ENCODE measurements around the gene STMN1. TPM values are rescaled to one million over a fixed set of nuclear protein-coding genes. Genes with fewer than 3 reads are reported as not detected.
A peak's percentile ranks its signal among the peaks of the same experiment; 100 is the strongest.

The STMN1 gene
- total RNA-seq, 1 experiment from 2014 or later: 418 TPM

DNA sequence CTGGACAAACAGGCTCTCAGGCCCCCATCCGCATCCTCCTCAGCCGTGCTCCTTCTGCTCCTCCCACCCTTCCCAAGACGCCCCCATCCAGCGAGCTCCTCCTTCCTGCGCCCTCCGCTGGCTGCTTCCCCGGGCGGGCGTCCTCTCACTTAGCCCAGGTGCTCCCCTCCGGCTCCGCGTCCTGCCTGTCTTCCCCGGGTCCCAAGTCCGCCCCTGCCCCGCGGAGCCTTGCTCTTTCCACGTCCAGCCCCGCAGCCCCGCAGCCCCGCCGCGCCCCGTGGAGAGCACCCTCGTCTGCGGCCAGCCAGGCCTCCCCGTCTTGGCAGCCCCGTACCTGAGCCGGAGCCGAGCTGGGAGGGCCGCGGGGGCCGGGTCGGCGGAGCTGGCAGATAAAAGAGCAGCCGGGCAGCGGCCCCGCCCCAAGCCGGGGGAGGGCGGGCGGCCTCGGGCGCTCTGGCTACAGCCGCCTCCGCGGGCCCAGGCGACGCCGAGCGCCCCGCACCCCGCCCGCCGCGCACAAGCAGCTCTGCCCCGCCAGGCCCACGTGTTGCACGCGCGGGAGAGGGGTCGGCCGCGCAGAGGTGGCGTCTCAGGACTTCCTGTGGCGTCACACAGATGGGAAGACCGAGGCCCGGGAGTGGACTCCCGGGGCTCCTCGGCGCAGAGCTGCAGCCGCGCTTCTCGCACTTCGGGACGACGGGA is 30.9 kb downstream of the STMN1 start, which contains the start of gene PAQR7 (continued):
- TF ChIP-seq ELF4 (CRISPR knock-in tag; IDR thresholded peaks at IDR 0.05; ENCODE audit: low read depth) (peak; percentile 83; the same call in 1 of the 2 replicates), ZNF317 (CRISPR knock-in tag; IDR thresholded peaks at IDR 0.05; ENCODE audit: borderline replicate concordance, low read depth) (no peak), CREB1 (CRISPR knock-in tag; IDR thresholded peaks at IDR 0.05) (no peak; the same call in 1 of the 2 replicates), MYBL2 (CRISPR knock-in tag; IDR thresholded peaks at IDR 0.05) (no peak; the same call in 1 of the 2 replicates), NFE2L1 (CRISPR knock-in tag; IDR thresholded peaks at IDR 0.05) (no peak), SP1 (CRISPR knock-in tag; conservative IDR thresholded peaks at IDR 0.05) (peak; percentile 76), ESRRA (CRISPR knock-in tag; IDR thresholded peaks at IDR 0.05; ENCODE audit: borderline replicate concordance) (peak; percentile 51; the same call in 1 of the 2 replicates), GRHL2 (CRISPR knock-in tag; IDR thresholded peaks at IDR 0.05; ENCODE audit: insufficient replicate concordance, severe bottlenecking) (no peak), NR2C2 (CRISPR knock-in tag; IDR thresholded peaks at IDR 0.05) (no peak), GTF2I (CRISPR knock-in tag; conservative IDR thresholded peaks at IDR 0.05) (no peak), OVOL2 (CRISPR knock-in tag; IDR thresholded peaks at IDR 0.05; ENCODE audit: borderline replicate concordance) (no peak), TP53 (CRISPR knock-in tag; IDR thresholded peaks at IDR 0.05) (peak; percentile 51; the same call in 1 of the 2 replicates), PRRX2 (CRISPR knock-in tag; IDR thresholded peaks at IDR 0.05) (no peak), SOX15 (CRISPR knock-in tag; IDR thresholded peaks at IDR 0.05) (no peak)
- TF ChIP-seq, protein P1, sequence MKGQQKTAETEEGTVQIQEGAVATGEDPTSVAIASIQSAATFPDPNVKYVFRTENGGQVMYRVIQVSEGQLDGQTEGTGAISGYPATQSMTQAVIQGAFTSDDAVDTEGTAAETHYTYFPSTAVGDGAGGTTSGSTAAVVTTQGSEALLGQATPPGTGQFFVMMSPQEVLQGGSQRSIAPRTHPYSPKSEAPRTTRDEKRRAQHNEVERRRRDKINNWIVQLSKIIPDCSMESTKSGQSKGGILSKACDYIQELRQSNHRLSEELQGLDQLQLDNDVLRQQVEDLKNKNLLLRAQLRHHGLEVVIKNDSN (CRISPR knock-in tag; IDR thresholded peaks at IDR 0.05): peak; percentile 43; the same call in 1 of the 2 replicates
- TF ChIP-seq, protein P2, sequence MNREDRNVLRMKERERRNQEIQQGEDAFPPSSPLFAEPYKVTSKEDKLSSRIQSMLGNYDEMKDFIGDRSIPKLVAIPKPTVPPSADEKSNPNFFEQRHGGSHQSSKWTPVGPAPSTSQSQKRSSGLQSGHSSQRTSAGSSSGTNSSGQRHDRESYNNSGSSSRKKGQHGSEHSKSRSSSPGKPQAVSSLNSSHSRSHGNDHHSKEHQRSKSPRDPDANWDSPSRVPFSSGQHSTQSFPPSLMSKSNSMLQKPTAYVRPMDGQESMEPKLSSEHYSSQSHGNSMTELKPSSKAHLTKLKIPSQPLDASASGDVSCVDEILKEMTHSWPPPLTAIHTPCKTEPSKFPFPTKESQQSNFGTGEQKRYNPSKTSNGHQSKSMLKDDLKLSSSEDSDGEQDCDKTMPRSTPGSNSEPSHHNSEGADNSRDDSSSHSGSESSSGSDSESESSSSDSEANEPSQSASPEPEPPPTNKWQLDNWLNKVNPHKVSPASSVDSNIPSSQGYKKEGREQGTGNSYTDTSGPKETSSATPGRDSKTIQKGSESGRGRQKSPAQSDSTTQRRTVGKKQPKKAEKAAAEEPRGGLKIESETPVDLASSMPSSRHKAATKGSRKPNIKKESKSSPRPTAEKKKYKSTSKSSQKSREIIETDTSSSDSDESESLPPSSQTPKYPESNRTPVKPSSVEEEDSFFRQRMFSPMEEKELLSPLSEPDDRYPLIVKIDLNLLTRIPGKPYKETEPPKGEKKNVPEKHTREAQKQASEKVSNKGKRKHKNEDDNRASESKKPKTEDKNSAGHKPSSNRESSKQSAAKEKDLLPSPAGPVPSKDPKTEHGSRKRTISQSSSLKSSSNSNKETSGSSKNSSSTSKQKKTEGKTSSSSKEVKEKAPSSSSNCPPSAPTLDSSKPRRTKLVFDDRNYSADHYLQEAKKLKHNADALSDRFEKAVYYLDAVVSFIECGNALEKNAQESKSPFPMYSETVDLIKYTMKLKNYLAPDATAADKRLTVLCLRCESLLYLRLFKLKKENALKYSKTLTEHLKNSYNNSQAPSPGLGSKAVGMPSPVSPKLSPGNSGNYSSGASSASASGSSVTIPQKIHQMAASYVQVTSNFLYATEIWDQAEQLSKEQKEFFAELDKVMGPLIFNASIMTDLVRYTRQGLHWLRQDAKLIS (CRISPR knock-in tag; IDR thresholded peaks at IDR 0.05; ENCODE audit: borderline replicate concordance): no peak
- TF ChIP-seq, protein P3, sequence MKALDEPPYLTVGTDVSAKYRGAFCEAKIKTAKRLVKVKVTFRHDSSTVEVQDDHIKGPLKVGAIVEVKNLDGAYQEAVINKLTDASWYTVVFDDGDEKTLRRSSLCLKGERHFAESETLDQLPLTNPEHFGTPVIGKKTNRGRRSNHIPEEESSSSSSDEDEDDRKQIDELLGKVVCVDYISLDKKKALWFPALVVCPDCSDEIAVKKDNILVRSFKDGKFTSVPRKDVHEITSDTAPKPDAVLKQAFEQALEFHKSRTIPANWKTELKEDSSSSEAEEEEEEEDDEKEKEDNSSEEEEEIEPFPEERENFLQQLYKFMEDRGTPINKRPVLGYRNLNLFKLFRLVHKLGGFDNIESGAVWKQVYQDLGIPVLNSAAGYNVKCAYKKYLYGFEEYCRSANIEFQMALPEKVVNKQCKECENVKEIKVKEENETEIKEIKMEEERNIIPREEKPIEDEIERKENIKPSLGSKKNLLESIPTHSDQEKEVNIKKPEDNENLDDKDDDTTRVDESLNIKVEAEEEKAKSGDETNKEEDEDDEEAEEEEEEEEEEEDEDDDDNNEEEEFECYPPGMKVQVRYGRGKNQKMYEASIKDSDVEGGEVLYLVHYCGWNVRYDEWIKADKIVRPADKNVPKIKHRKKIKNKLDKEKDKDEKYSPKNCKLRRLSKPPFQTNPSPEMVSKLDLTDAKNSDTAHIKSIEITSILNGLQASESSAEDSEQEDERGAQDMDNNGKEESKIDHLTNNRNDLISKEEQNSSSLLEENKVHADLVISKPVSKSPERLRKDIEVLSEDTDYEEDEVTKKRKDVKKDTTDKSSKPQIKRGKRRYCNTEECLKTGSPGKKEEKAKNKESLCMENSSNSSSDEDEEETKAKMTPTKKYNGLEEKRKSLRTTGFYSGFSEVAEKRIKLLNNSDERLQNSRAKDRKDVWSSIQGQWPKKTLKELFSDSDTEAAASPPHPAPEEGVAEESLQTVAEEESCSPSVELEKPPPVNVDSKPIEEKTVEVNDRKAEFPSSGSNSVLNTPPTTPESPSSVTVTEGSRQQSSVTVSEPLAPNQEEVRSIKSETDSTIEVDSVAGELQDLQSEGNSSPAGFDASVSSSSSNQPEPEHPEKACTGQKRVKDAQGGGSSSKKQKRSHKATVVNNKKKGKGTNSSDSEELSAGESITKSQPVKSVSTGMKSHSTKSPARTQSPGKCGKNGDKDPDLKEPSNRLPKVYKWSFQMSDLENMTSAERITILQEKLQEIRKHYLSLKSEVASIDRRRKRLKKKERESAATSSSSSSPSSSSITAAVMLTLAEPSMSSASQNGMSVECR (CRISPR knock-in tag; IDR thresholded peaks at IDR 0.05; ENCODE audit: borderline replicate concordance): no peak; the same call in 1 of the 2 replicates
- TF ChIP-seq, protein P4, sequence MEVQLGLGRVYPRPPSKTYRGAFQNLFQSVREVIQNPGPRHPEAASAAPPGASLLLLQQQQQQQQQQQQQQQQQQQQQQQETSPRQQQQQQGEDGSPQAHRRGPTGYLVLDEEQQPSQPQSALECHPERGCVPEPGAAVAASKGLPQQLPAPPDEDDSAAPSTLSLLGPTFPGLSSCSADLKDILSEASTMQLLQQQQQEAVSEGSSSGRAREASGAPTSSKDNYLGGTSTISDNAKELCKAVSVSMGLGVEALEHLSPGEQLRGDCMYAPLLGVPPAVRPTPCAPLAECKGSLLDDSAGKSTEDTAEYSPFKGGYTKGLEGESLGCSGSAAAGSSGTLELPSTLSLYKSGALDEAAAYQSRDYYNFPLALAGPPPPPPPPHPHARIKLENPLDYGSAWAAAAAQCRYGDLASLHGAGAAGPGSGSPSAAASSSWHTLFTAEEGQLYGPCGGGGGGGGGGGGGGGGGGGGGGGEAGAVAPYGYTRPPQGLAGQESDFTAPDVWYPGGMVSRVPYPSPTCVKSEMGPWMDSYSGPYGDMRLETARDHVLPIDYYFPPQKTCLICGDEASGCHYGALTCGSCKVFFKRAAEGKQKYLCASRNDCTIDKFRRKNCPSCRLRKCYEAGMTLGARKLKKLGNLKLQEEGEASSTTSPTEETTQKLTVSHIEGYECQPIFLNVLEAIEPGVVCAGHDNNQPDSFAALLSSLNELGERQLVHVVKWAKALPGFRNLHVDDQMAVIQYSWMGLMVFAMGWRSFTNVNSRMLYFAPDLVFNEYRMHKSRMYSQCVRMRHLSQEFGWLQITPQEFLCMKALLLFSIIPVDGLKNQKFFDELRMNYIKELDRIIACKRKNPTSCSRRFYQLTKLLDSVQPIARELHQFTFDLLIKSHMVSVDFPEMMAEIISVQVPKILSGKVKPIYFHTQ (CRISPR knock-in tag; IDR thresholded peaks at IDR 0.05): no peak
- TF ChIP-seq, protein P5, sequence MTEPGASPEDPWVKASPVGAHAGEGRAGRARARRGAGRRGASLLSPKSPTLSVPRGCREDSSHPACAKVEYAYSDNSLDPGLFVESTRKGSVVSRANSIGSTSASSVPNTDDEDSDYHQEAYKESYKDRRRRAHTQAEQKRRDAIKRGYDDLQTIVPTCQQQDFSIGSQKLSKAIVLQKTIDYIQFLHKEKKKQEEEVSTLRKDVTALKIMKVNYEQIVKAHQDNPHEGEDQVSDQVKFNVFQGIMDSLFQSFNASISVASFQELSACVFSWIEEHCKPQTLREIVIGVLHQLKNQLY (CRISPR knock-in tag; IDR thresholded peaks at IDR 0.05): no peak
- TF ChIP-seq, protein P6, sequence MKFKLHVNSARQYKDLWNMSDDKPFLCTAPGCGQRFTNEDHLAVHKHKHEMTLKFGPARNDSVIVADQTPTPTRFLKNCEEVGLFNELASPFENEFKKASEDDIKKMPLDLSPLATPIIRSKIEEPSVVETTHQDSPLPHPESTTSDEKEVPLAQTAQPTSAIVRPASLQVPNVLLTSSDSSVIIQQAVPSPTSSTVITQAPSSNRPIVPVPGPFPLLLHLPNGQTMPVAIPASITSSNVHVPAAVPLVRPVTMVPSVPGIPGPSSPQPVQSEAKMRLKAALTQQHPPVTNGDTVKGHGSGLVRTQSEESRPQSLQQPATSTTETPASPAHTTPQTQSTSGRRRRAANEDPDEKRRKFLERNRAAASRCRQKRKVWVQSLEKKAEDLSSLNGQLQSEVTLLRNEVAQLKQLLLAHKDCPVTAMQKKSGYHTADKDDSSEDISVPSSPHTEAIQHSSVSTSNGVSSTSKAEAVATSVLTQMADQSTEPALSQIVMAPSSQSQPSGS (CRISPR knock-in tag; IDR thresholded peaks at IDR 0.05; ENCODE audit: borderline replicate concordance, low read depth): no peak
- TF ChIP-seq, protein P7, sequence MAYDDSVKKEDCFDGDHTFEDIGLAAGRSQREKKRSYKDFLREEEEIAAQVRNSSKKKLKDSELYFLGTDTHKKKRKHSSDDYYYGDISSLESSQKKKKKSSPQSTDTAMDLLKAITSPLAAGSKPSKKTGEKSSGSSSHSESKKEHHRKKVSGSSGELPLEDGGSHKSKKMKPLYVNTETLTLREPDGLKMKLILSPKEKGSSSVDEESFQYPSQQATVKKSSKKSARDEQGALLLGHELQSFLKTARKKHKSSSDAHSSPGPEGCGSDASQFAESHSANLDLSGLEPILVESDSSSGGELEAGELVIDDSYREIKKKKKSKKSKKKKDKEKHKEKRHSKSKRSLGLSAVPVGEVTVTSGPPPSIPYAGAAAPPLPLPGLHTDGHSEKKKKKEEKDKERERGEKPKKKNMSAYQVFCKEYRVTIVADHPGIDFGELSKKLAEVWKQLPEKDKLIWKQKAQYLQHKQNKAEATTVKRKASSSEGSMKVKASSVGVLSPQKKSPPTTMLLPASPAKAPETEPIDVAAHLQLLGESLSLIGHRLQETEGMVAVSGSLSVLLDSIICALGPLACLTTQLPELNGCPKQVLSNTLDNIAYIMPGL (CRISPR knock-in tag; IDR thresholded peaks at IDR 0.05): peak; percentile 57
- TF ChIP-seq, protein P8, sequence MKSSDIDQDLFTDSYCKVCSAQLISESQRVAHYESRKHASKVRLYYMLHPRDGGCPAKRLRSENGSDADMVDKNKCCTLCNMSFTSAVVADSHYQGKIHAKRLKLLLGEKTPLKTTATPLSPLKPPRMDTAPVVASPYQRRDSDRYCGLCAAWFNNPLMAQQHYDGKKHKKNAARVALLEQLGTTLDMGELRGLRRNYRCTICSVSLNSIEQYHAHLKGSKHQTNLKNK (CRISPR knock-in tag; IDR thresholded peaks at IDR 0.05): no peak
